Measurements from ENCODE around the gene SPC24. TPM values are rescaled to one million over a fixed set of nuclear protein-coding genes. Genes with fewer than 3 reads are reported as not detected.

The SPC24 gene
- total and polyA plus RNA-seq, 2 of the 4 experiments (the other 2 are of a cell fraction) = 12.2 to 97.5 TPM

DNA sequence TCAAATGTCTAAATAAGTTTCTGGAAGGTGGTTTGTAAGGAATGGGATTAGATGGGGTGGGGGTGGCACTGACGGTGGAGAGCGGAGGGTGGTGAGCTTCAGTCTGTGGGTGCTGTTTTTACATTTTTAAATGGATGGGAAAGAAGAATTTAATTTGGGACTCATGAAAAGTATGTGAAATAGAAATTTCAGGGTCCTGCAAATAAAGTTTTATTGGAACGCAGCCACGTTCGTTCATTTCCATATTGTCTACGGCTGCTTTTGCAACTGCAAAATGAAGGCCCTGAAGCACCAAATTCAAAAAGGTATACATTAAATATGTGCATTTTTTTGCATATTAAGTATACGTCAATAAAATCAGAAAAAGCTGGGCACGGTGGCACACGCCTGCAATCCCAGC lies 31.9 kb upstream of the SPC24 start:
- Histone ChIP-seq H3K27me3 (ENCODE audit: control insufficient read depth, insufficient read depth, low read length) (no peaks in the 10 kb centered on the region), H3K14ac (replicated peaks; ENCODE audit: low read depth, low read length) (no peak overlapping the region), H2AK5ac (ENCODE audit: low read depth, low read length) (no peak overlapping the region), H3K4me2 (ENCODE audit: low read depth, low read length) (no peak overlapping the region), H3K4me1 (ENCODE audit: control insufficient read depth, insufficient read depth, low read length) (peaks cover 5% of the 10 kb centered on the region), H3K56ac (ENCODE audit: extremely low read depth, insufficient read depth, low read length) (no peak overlapping the region), H3K9ac (ENCODE audit: low read depth, low read length) (no peak overlapping the region), H2AFZ (replicated peaks; ENCODE audit: low read length, poor library complexity) (no peak overlapping the region), H4K20me1 (ENCODE audit: insufficient read depth, low read length) (peaks cover 37% of the 10 kb centered on the region), H2AK9ac (replicated peaks; ENCODE audit: low read depth, low read length, poor library complexity) (no peak overlapping the region), H4K5ac (ENCODE audit: low read depth, low read length) (no peak overlapping the region), H3K4ac (ENCODE audit: low read depth, low read length) (no peak overlapping the region), H2BK120ac (ENCODE audit: low read depth, low read length) (no peak overlapping the region), H2BK15ac (ENCODE audit: low read depth, low read length) (no peak overlapping the region), H3K27ac (ENCODE audit: insufficient read depth, low read length) (no peak overlapping the region), H3K18ac (ENCODE audit: low read depth, low read length) (no peak overlapping the region), H2BK20ac (ENCODE audit: low read depth, low read length) (no peak overlapping the region), H3K9me3 (ENCODE audit: control insufficient read depth, insufficient read depth, low read length) (no peaks in the 10 kb centered on the region), H2BK5ac (ENCODE audit: low read depth, low read length, poor library complexity, severe bottlenecking) (no peak overlapping the region), H3K79me1 (ENCODE audit: low read depth in 1 of 2, low read length in 2 of 2) (peaks cover 59 to 85% of the 10 kb centered on the region in 2 experiments), H3K9me1 (ENCODE audit: insufficient read depth, low read length) (no peaks in the 10 kb centered on the region), H4K91ac (ENCODE audit: insufficient read depth, low read depth, low read length) (no peak overlapping the region), H3K36me3 (ENCODE audit: control insufficient read depth, insufficient read depth, low read length) (peaks cover 70% of the 10 kb centered on the region), H3K4me3 (ENCODE audit: insufficient read depth, low read depth, low read length) (no peak overlapping the region), H3K23ac (ENCODE audit: low read depth, low read length) (no peak overlapping the region), H4K8ac (ENCODE audit: low read depth in 2 of 2, low read length in 2 of 2) (no peak overlapping the region)
- in situ Hi-C loops (cut with MboI; ENCODE audit: low sequenced_read_pairs) (no loop called here), intact Hi-C loops (cut with micrococcal nuclease) (no loop called here), dilution Hi-C loops (cut with HindIII; ENCODE audit: low sequenced_read_pairs, unreplicated experiment) (no loop called here)
- TF ChIP-seq MXI1 (IDR thresholded peaks at IDR 0.05; ENCODE audit: borderline replicate concordance, low read depth, low read length) (no peak), RAD21 (IDR thresholded peaks at IDR 0.05; ENCODE audit: low read length) (no peak), MAFK (IDR thresholded peaks at IDR 0.05; ENCODE audit: low read depth, low read length) (no peak), CEBPB (IDR thresholded peaks at IDR 0.05; ENCODE audit: low read depth, low read length) (no peak), BHLHE40 (IDR thresholded peaks at IDR 0.05; ENCODE audit: low read depth, low read length) (no peak), MAZ (IDR thresholded peaks at IDR 0.05; ENCODE audit: borderline replicate concordance, low read depth, low read length) (no peak), RFX5 (IDR thresholded peaks at IDR 0.05; ENCODE audit: low read depth, low read length) (no peak), NFE2L2 (IDR thresholded peaks at IDR 0.05; ENCODE audit: low read depth, low read length) (no peak), SMC3 (IDR thresholded peaks at IDR 0.05; ENCODE audit: low read depth, low read length) (no peak), FOS (IDR thresholded peaks at IDR 0.05; ENCODE audit: low read depth, low read length) (no peak), POLR2A (IDR thresholded peaks at IDR 0.05; ENCODE audit: low read depth, low read length) (no peak)
- TF ChIP-seq, protein P1, sequence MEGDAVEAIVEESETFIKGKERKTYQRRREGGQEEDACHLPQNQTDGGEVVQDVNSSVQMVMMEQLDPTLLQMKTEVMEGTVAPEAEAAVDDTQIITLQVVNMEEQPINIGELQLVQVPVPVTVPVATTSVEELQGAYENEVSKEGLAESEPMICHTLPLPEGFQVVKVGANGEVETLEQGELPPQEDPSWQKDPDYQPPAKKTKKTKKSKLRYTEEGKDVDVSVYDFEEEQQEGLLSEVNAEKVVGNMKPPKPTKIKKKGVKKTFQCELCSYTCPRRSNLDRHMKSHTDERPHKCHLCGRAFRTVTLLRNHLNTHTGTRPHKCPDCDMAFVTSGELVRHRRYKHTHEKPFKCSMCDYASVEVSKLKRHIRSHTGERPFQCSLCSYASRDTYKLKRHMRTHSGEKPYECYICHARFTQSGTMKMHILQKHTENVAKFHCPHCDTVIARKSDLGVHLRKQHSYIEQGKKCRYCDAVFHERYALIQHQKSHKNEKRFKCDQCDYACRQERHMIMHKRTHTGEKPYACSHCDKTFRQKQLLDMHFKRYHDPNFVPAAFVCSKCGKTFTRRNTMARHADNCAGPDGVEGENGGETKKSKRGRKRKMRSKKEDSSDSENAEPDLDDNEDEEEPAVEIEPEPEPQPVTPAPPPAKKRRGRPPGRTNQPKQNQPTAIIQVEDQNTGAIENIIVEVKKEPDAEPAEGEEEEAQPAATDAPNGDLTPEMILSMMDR (conservative IDR thresholded peaks at IDR 0.05; ENCODE audit: low read depth, low read length) = no peak
- TF ChIP-seq, protein P2, sequence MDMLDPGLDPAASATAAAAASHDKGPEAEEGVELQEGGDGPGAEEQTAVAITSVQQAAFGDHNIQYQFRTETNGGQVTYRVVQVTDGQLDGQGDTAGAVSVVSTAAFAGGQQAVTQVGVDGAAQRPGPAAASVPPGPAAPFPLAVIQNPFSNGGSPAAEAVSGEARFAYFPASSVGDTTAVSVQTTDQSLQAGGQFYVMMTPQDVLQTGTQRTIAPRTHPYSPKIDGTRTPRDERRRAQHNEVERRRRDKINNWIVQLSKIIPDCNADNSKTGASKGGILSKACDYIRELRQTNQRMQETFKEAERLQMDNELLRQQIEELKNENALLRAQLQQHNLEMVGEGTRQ (IDR thresholded peaks at IDR 0.05; ENCODE audit: low read depth, low read length) = no peak
- no CpG with 5 or more reads among the region's 9 CpGs for WGBS, 2 experiments (ENCODE audit: extremely low coverage in 2 of 2, insufficient read length in 1 of 2)
- ATAC-seq (ENCODE audit: low read depth) (no peak), DNase-seq (no peak)
- BruUV-seq (replicated peaks) = no TSS peak
- POLR2A ChIA-PET (ENCODE audit: unreplicated experiment) = no interaction called here
- CTCF ChIA-PET = no interaction called here
